ENCODE measurements around the gene VASP. TPM values are rescaled to one million over a fixed set of nuclear protein-coding genes. Genes with fewer than 3 reads are reported as not detected.

Gene VASP
- total RNA-seq, 1 donor from 2014 or later = 110 TPM

DNA sequence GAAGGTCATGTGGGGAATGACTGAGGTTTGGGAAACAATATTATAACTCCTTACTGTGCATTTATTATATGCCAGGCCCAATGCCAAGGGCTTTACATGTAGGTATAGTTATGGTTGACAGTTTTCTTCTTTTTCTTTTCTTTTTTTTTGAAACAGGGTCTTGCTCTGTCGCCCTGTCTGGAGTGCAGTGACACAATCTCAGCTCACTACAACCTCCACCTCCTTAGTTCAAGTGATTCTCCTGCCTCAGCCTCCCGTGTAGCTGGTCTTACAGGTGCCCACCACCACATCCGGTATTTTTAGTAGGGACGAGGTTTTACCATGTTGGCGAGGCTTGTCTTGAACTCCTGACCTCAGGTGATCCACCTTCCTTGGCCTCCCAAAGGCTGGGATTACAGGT is 24.2 kb upstream of the VASP start:
- Histone ChIP-seq H3K27me3 (no peaks in the 10 kb centered on the region), H3K36me3 (no peaks in the 10 kb centered on the region), H3K9me3 (no peaks in the 10 kb centered on the region), H3K27ac (no peak overlapping the region), H3K4me3 (no peak overlapping the region), H3K4me1 (peaks cover 0 to 2% of the 10 kb centered on the region in 2 donors)
- intact Hi-C loops (cut with DNase I) = no loop called here
- TF ChIP-seq, protein P1, sequence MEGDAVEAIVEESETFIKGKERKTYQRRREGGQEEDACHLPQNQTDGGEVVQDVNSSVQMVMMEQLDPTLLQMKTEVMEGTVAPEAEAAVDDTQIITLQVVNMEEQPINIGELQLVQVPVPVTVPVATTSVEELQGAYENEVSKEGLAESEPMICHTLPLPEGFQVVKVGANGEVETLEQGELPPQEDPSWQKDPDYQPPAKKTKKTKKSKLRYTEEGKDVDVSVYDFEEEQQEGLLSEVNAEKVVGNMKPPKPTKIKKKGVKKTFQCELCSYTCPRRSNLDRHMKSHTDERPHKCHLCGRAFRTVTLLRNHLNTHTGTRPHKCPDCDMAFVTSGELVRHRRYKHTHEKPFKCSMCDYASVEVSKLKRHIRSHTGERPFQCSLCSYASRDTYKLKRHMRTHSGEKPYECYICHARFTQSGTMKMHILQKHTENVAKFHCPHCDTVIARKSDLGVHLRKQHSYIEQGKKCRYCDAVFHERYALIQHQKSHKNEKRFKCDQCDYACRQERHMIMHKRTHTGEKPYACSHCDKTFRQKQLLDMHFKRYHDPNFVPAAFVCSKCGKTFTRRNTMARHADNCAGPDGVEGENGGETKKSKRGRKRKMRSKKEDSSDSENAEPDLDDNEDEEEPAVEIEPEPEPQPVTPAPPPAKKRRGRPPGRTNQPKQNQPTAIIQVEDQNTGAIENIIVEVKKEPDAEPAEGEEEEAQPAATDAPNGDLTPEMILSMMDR (IDR thresholded peaks at IDR 0.05) = no peak
- no peak for DNase-seq (ENCODE audit: low spot score in 2 of 2)

DNA sequence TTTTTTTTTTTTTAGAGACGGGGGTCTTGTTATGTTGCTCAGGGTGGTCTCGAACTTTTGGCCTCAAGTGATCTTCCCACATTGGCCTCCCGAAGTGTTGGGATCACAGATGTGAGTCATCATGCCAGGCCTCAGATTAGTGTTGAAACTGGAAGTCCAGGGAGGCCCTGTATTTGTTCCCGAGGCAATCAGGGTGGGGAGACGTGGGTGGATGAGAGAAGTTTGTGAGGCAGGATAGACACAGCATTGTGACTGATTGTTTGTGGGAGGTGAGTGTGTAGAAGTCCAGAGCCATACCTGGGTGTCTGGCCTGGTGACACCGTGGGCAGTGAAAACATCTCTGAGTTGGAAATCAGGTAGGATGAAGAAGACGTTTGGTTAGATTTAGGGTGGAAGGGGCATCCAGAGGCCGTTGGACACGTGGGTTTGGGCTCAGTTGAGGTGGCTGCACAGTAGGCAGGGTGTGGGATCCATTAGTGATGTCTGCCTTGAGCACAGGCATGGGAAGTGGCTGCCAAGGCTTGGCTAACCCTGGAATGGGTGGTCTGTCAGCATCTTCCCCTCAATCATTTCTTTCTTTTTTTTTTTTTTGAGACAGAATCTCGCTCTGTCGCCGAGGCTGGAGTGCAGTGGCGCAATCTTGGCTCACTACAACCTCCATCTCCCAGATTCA is 22.9 kb upstream of the VASP start:
- Histone ChIP-seq H3K4me1 (peaks cover 0 to 2% of the 10 kb centered on the region in 2 donors), H3K9me3 (no peaks in the 10 kb centered on the region), H3K36me3 (no peaks in the 10 kb centered on the region), H3K27ac (no peak overlapping the region), H3K4me3 (no peak overlapping the region), H3K27me3 (no peaks in the 10 kb centered on the region)
- intact Hi-C loops (cut with DNase I) = no loop called here
- DNase-seq (ENCODE audit: low spot score in 2 of 2) = no peak
- TF ChIP-seq, protein P1 (IDR thresholded peaks at IDR 0.05) = no peak

DNA sequence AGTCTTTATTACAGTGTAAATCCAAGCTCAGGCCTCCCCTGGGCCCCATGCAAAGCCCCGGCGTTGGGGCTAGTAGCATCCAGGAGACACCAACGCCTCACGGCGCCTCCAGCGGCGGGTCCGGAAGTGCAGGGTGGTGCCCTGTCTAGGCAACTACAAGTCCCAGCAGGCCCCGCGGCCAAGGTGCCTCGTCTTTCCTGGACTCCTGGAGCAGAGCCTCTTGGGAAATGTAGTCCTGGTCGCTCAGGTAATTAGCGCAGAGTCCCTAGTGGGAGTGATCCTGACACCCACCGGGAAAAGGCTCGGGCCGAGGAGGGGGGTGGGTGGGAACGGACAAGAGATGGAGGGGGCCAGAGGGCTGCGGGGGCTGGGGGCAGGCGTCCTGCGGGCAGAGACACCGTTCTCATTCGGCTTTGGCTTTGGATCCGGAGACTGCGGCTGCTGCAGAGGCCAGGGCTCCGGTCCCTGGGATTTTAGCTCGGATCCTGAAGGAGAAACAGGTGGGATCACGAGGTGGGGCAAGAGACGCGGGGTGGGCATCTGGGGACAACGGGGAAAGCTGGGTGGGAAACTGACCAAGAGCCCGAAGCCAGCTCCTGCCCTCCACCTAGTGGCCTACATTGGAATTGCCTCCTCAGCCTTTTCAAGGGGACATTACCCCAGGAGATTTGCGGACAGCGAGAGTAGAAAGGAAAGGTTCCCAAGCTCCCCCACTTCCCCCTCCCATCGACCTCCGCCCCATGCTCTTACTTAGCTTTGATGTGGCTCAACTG is 21.8 kb upstream of the VASP start:
- H3K9me3 ChIP-seq = no peaks in the 10 kb centered on the region
- intact Hi-C loops (cut with DNase I) = loop anchor here (1.0 kb wide), 2 partner anchors 56 to 79 kb away; partner anchors contain the start of gene POLR1G
- peak overlapping the region; percentile 84 to 91 for H3K27ac ChIP-seq
- DNase-seq (ENCODE audit: low spot score in 2 of 2) = peak; percentile 95 to 99
- no peaks in the 10 kb centered on the region for H3K36me3 ChIP-seq
- TF ChIP-seq, protein P1 (IDR thresholded peaks at IDR 0.05) = peak; percentile 81 to 84 (median 83)
- H3K4me1 ChIP-seq = peaks cover 0 to 2% of the 10 kb centered on the region in 2 donors
- no peaks in the 10 kb centered on the region for H3K27me3 ChIP-seq
- H3K4me3 ChIP-seq = peak overlapping the region; percentile 62 to 75

DNA sequence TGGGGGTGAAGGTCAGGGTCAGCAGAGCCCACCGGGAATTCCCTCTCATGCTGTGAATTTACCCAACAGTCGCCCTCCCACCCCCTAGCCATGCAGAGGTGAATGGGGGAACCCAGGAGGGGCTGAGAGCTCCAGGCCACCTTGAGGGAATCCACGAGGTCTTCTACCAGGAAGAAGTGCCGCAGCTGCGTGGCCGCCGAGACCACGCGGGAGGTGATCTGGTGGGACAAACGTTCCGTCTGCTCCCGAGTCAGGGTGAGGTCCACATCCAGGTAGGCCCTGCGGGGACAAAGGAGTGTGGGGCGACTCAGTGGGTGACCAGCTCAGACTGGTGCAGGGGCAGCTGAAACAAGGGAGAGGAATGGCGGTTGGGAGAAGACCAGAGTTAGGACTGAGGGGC is 18.6 kb upstream of the VASP start:
- Histone ChIP-seq H3K27me3 (no peaks in the 10 kb centered on the region), H3K4me3 (no peak overlapping the region), H3K36me3 (no peaks in the 10 kb centered on the region), H3K9me3 (no peaks in the 10 kb centered on the region), H3K27ac (no peak overlapping the region), H3K4me1 (peaks cover 0 to 10% of the 10 kb centered on the region in 2 donors)
- intact Hi-C loops (cut with DNase I) = no loop called here
- TF ChIP-seq, protein P1 (IDR thresholded peaks at IDR 0.05) = no peak
- DNase-seq (ENCODE audit: low spot score in 2 of 2) = no peak

DNA sequence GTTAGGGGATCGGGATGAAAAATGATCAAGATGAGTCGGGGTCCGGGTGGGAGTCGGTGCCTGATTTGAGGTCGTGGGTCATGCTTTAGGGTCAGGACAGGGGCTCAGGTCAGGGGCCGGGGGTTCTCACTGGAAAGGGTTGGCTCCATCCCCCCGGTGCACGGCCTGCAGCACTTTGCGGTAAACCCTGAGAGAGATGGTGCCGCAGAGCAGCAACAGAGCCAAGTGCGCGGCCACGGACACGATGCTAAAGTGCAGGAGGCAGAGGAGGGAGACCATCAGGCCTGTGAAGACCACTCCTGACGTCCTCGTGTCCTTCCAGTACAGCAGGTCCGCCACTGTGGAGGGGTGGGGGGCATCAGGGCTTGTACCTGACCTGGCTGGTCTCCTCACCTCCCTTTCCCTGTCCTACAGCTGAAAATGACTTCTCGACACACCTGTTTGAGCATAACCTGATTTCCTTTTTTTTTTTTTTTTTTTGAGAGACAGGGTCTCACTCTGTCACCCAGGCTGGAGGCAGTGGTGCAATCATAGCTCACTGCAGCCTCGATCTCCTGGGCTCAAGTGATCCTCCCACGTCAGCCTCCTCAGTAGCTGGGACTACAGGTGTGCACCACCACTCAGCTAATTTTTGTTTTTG is 17.9 kb upstream of the VASP start:
- H3K4me1 ChIP-seq = peaks cover 0 to 10% of the 10 kb centered on the region in 2 donors
- H3K9me3 ChIP-seq = no peaks in the 10 kb centered on the region
- no peak overlapping the region for H3K27ac ChIP-seq
- no peak for DNase-seq (ENCODE audit: low spot score in 2 of 2)
- H3K27me3 ChIP-seq = no peaks in the 10 kb centered on the region
- H3K36me3 ChIP-seq = no peaks in the 10 kb centered on the region
- no peak overlapping the region for H3K4me3 ChIP-seq
- TF ChIP-seq, protein P1 (IDR thresholded peaks at IDR 0.05) = no peak
- intact Hi-C loops (cut with DNase I) = no loop called here
